ENCODE data around the gene AGBL4. TPM values are rescaled to one million over a fixed set of nuclear protein-coding genes. Genes with fewer than 3 reads are reported as not detected.
A peak's percentile ranks its signal among the peaks of the same experiment; 100 is the strongest.

Gene AGBL4
- total RNA-seq, 1 experiment from 2014 or later = 0.33 TPM

GRCh38 chr1:49544615-49545014 is 479.1 kb downstream of the AGBL4 start:
- Histone ChIP-seq H3K9me2 (replicated peaks; ENCODE audit: low read length) (no peaks in the 10 kb centered on the region), H2AFZ (ENCODE audit: low read length) (no peak overlapping the region), H3K9me3 (ENCODE audit: low read length) (no peaks in the 10 kb centered on the region), H3K9ac (ENCODE audit: low read length) (no peak overlapping the region), H3K79me2 (ENCODE audit: low read length) (no peaks in the 10 kb centered on the region), H3F3A (ENCODE audit: low read length, unreplicated experiment) (no peaks in the 10 kb centered on the region), H3K4me1 (ENCODE audit: insufficient read depth, low read length) (no peaks in the 10 kb centered on the region), H3K27me3 (ENCODE audit: low read length) (no peaks in the 10 kb centered on the region), H3K4me2 (ENCODE audit: low read length) (no peak overlapping the region), H4K20me1 (ENCODE audit: low read length) (no peaks in the 10 kb centered on the region), H3K27ac (ENCODE audit: low read length) (no peak overlapping the region), H3K4me3 (ENCODE audit: low read length) (no peak overlapping the region), H3K36me3 (ENCODE audit: low read depth, low read length) (no peaks in the 10 kb centered on the region)
- TF ChIP-seq EZH2 (IDR thresholded peaks at IDR 0.05; ENCODE audit: low read length, unreplicated experiment) = no peak
- no peak for TF ChIP-seq CTCF (conservative IDR thresholded peaks at IDR 0.05; ENCODE audit: low read depth, low read length)
- no peak for TF ChIP-seq EZH2phosphoT487 (IDR thresholded peaks at IDR 0.05; ENCODE audit: borderline replicate concordance, low read length)
- ChIA-PET POLR2A (ENCODE audit: unreplicated experiment) (no interaction called here), CTCF (no interaction called here)
- ATAC-seq = no peak
- intact Hi-C loops (cut with micrococcal nuclease) = no loop called here
- DNase-seq = no peak
- BruUV-seq (replicated peaks) = no TSS peak

DNA sequence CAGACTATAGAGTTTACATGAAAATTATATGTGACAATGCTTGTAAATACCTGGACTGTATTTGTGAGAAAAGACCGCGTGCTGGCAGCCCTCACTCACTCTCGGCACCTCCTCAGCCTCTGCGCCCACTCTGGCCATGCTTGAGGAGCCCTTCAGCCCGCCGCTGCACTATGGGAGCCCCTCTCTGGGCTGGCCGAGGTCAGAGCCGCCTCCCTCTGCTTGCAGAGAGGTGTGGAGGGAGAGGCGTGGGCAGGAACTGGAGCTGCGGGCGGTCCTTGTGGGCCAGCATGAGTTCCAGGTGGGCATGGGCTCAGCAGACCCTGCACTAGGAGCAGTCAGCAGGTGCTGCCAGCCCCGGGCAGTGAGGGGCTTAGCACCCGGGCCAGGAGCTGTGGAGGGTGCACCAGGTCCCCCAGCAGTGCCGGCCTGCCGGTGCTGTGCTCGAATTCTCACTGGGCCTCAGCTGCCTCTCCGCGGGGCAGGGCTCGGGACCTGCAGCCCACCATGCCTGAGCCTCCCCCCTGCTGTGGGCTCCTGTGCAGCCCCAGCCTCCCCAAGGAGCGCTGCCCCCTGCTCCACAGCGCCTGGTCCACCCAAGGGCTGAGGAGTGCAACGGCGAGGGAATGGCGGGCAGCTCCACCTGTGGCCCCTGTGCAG is 482.5 kb downstream of the AGBL4 start:
- H2AFZ ChIP-seq (ENCODE audit: low read length) = no peak overlapping the region
- intact Hi-C loops (cut with micrococcal nuclease) = no loop called here
- ChIA-PET POLR2A (ENCODE audit: unreplicated experiment) (no interaction called here), CTCF (no interaction called here)
- no peak overlapping the region for H3K4me3 ChIP-seq (ENCODE audit: low read length)
- no peak overlapping the region for H3K4me2 ChIP-seq (ENCODE audit: low read length)
- H3F3A ChIP-seq (ENCODE audit: low read length, unreplicated experiment) = no peaks in the 10 kb centered on the region
- no TSS peak for BruUV-seq (replicated peaks)
- TF ChIP-seq CTCF (conservative IDR thresholded peaks at IDR 0.05; ENCODE audit: low read depth, low read length) (no peak), EZH2 (IDR thresholded peaks at IDR 0.05; ENCODE audit: low read length, unreplicated experiment) (no peak), EZH2phosphoT487 (IDR thresholded peaks at IDR 0.05; ENCODE audit: borderline replicate concordance, low read length) (no peak)
- no peak for DNase-seq
- H3K4me1 ChIP-seq (ENCODE audit: insufficient read depth, low read length) = no peaks in the 10 kb centered on the region
- H3K9ac ChIP-seq (ENCODE audit: low read length) = no peak overlapping the region
- H3K27me3 ChIP-seq (ENCODE audit: low read length) = no peaks in the 10 kb centered on the region
- no peaks in the 10 kb centered on the region for H3K79me2 ChIP-seq (ENCODE audit: low read length)
- H3K36me3 ChIP-seq (ENCODE audit: low read depth, low read length) = no peaks in the 10 kb centered on the region
- H3K9me3 ChIP-seq (ENCODE audit: low read length) = no peaks in the 10 kb centered on the region
- no peak for ATAC-seq
- H3K9me2 ChIP-seq (replicated peaks; ENCODE audit: low read length) = no peaks in the 10 kb centered on the region
- H3K27ac ChIP-seq (ENCODE audit: low read length) = no peak overlapping the region
- no peaks in the 10 kb centered on the region for H4K20me1 ChIP-seq (ENCODE audit: low read length)

- Histone ChIP-seq H3K9me3 (ENCODE audit: low read length) (no peaks in the 10 kb centered on the region), H3K36me3 (ENCODE audit: low read depth, low read length) (no peaks in the 10 kb centered on the region), H3K27me3 (ENCODE audit: low read length) (no peaks in the 10 kb centered on the region), H3K79me2 (ENCODE audit: low read length) (no peaks in the 10 kb centered on the region), H3K9me2 (replicated peaks; ENCODE audit: low read length) (no peaks in the 10 kb centered on the region), H2AFZ (ENCODE audit: low read length) (no peak overlapping the region), H3F3A (ENCODE audit: low read length, unreplicated experiment) (no peaks in the 10 kb centered on the region), H4K20me1 (ENCODE audit: low read length) (no peaks in the 10 kb centered on the region), H3K9ac (ENCODE audit: low read length) (no peak overlapping the region), H3K27ac (ENCODE audit: low read length) (no peak overlapping the region), H3K4me3 (ENCODE audit: low read length) (no peak overlapping the region), H3K4me2 (ENCODE audit: low read length) (no peak overlapping the region), H3K4me1 (ENCODE audit: insufficient read depth, low read length) (peaks cover 12% of the 10 kb centered on the region; the same call in 1 of the 2 replicates)
- no TSS peak for BruUV-seq (replicated peaks)
- peak; percentile 40; the same call in 1 of the 2 replicates for ATAC-seq
- peak; percentile 62 for DNase-seq
- CTCF ChIA-PET = no interaction called here
- intact Hi-C loops (cut with micrococcal nuclease) = no loop called here
- TF ChIP-seq CTCF (conservative IDR thresholded peaks at IDR 0.05; ENCODE audit: low read depth, low read length) = no peak
- no peak for TF ChIP-seq EZH2phosphoT487 (IDR thresholded peaks at IDR 0.05; ENCODE audit: borderline replicate concordance, low read length)
- TF ChIP-seq EZH2 (IDR thresholded peaks at IDR 0.05; ENCODE audit: low read length, unreplicated experiment) = no peak
- POLR2A ChIA-PET (ENCODE audit: unreplicated experiment) = no interaction called here
Measured at GRCh38 chr1:49527606-49528305, 496.0 kb downstream of the AGBL4 start.
